ENCODE data around the gene VPS13D.

The VPS13D gene

DNA sequence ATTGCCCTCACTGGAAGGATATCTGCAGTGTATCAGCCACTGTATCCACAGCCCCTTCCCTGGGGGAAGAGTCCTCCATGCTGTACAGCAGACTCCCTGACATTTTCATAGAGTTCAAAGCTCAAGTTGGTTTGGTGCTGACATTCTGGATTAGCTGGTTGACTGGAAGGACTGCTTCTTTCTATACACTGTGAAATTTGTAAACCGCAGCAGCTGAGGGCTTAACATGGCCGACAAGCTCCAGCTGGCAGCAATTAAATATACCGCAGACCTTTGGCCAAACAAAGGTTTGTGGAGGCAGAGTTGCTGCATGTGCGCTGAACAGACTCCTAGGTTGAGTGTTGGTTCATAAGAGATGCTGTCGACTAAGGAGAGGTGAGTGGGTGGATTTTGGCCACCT lies 261.8 kb downstream of the VPS13D start:
- no peak for DNase-seq (ENCODE audit: low spot score)

DNA sequence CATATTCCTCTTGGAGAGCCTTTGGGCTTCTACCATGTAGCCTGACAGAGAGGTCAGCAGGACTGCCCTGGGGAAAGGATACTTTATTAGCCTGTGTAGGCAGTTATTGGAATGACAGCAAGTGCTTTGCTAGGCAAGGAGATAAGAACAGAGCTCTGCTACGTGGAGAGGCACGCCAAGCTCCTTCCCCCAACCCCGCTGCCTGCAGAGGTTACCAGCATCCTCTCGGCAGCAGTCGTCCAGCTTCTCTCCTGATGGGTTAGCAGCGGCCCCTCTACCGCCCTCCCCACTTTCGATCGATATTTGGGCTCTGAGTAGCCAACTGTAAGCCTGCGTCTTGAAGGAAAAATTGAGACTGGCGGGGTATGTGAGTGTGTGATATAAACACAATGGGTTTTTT lies 265.9 kb downstream of the VPS13D start:
- DNase-seq (ENCODE audit: low spot score) = no peak

DNA sequence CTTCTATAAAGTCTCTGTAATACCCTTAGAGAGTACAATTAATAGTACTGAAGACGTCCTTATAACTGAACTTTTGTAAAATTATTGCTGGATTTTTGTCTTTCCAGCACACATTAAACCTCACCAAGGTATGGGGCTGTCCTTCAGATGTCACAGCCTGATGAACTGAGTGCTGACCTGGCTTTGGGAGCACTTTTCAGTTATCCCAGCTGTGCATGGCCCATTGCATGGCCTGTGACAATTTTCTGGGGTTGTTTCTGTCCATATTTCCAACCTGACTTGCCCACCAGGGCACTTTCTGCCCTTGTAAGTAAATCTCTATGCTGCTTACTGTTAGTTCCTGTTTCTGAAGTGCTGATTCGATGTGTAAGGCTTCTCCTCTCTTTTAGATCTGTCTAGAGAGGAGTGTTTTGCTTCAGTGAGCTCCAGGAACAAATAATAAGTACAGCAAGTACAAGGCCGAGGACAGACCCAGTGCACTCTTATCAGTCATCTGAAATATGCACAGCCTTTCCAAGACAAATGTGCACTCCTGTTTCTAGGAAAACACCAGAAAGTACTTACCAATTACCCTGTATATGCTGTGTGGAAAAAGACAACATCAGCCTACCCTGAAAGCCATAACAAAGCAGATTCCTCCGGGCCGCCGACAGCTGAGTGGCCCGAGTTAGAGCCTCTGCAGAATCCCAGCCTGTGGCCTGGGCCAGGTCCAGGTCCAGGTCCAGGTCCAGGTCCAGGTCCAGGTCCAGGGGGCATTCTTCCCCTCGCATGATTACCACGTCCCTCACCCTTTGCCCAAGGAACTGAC lies 266.5 kb downstream of the VPS13D start:
- DNase-seq (ENCODE audit: low spot score) = no peak

DNA sequence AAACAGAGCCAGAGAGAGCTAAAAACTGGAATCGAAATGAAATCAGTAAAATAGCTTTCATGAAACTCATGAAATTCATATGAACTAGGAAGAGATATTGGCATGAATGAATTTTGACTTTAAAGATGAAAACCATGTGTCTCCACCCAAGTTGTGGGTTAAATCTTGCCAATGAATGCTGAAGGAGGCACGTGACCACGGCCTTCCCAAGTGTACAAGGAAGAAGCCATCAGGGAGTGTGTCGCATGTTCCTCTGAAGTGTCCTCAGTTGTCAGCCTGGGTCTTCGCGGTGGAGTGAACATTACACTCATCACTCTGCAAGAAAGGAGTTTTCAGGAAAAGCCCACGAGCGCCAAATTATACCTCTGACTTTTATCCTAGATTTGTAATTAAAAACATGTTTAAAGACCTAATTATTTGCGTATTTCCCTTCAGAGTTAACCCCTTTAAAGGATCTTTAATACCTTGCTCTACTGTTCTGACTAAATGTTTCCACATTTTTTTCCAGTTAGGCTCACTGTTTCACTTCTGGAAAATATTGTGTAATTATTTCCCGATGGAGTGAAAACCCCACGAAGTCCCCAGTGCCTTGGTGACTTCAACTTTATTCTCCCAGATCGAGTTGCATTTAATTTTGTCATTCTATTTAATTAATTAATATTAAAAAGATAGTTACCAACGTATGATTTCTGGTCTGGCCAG lies 269.9 kb downstream of the VPS13D start:
- DNase-seq (ENCODE audit: low spot score) = no peak

DNA sequence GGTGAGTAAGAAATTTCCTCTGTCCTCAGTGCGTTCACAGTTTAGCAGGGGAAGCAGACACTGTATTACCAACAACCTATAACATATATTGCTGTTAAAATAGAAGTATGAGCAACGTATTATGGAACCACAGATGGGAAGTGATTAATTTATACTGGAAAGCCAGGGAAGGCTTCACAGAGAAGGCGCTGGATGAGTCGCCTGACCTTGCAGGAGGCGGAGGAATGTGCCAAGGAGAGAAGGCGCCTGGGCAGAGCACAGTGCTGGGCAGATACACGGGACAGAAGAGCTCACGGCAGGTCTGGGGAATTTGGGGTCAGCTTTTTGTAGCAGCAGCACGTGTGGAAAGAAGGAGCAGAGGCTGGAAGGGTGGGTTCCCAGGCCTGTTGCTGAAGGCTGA lies 271.8 kb downstream of the VPS13D start:
- DNase-seq (ENCODE audit: low spot score) = no peak

DNA sequence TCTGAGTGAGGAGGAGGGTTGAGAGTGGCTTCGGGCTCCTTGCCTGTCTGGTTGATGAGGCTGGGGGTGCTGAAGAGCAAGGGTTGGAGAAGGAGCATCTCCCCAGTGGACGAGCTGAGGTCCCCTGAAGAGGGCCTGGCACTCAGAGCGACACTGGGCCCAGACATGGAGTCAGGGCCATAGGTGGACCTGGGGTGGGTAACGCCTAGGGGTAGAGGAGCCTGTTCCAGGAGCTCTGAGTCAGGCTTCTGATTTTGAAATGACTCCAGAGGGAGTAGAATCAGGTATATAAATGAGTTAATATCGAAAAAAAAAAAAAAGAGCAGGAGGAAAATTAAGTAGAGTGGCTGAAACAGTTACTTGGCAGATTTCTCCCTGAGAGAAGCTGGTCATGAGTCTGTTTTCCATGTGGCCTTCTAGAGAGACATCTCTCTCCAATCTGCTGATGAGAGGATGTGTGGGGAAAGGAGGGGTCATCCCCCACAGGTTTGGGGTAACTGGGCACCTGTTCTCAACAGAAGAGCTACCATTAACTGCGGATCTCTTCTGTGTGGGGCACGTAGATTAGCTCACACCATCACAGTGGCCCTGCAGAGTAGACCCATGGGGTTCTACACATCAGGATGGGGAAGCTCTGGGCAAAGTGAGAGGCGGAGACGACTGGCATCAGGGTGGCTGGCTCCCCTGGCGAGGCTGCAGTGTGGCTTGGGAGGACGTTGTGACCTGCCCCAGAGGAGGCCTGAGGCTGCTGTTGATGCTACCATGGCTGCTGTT lies 272.7 kb downstream of the VPS13D start:
- no peak for DNase-seq (ENCODE audit: low spot score)

DNA sequence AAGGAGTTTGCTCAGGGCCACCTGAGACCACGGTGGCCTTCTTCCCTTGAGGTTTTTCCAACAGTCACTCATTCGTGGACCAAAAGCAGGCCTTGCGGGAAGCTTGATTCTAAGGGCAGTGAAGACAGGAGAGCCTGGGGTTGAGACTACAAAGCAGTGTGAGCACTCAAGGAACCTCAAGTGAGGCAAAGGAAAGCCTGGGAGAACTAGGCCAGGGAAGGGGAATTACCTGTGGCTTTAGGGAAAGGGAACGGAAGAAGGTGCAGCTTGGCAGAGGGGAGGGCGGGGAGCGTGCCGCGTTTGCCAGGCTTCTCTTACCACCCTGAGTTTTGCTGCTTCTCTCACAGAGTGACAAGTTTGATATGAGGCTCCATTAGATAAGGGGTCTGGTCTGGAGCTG lies 273.9 kb downstream of the VPS13D start:
- no peak for DNase-seq (ENCODE audit: low spot score)

DNA sequence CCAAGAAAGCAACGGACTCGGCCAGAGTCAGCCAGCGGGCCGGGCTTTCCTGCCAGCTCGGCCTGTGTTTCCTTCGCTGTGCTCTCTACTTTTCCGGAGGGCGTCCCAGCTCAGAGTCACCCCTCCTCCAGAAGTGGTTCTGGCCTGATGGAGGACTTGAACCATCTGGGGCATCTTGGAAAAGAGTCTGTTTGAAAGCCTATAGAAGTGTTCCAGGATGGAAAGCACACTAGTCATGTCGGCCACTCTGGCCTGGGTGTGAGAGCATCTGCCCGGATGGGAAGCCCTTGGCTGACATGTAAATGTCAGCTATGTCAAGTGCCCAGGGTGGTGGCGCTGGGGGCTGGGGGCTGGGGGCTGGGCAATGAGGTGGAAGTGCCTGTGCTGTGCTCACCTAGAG lies 274.8 kb downstream of the VPS13D start:
- no peak for DNase-seq (ENCODE audit: low spot score)

DNA sequence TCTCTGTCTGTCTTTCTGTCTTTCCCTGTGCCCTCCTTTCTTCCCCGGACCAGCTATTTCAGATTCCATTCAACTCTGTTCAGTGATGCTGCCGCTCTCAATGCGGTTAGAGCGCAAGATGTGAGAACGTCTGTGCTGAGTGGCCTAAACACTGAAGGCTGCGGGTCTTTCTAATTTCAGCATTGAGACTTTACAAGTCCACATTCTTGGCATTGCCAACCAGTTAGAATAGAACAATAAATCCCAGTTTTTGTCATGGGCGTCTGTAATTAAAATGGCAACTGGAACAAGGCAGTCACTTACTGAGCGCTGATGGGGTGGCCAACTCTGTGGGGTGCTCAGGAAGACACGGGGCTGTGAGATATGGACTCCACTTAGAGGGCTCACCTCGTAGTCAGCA lies 275.4 kb downstream of the VPS13D start:
- no peak for DNase-seq (ENCODE audit: low spot score)

DNA sequence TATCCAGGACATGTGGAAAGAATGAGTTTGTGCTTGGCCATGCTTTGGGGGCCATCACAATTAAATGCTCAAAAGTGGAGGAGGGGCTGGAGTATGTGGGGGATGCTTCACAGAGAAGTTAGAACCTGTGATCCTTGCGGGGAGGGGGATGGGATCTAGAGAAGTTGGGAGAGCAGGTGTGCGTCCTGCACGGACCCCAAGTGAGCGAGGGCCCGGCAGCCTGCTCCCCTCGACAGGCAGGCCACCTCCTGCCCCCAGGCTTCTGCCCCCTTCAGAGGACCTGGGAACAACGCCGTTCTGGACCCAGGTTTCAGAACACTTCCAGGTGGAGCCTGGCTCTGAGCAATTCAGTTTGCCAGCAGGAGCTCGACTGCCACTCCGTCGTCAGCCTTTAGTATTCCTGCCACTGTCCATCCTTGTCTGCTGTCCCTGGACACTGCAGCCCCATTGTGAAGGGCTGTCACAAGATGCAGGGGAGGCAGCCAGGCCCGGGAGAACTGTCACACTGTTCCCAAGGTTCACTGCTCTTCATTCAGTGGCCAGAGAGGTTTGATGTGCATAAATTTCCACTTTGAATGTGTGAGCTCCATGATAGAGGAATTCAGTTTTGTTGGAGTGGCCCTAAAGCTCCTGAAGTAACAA lies 275.9 kb downstream of the VPS13D start:
- DNase-seq (ENCODE audit: low spot score) = no peak

DNA sequence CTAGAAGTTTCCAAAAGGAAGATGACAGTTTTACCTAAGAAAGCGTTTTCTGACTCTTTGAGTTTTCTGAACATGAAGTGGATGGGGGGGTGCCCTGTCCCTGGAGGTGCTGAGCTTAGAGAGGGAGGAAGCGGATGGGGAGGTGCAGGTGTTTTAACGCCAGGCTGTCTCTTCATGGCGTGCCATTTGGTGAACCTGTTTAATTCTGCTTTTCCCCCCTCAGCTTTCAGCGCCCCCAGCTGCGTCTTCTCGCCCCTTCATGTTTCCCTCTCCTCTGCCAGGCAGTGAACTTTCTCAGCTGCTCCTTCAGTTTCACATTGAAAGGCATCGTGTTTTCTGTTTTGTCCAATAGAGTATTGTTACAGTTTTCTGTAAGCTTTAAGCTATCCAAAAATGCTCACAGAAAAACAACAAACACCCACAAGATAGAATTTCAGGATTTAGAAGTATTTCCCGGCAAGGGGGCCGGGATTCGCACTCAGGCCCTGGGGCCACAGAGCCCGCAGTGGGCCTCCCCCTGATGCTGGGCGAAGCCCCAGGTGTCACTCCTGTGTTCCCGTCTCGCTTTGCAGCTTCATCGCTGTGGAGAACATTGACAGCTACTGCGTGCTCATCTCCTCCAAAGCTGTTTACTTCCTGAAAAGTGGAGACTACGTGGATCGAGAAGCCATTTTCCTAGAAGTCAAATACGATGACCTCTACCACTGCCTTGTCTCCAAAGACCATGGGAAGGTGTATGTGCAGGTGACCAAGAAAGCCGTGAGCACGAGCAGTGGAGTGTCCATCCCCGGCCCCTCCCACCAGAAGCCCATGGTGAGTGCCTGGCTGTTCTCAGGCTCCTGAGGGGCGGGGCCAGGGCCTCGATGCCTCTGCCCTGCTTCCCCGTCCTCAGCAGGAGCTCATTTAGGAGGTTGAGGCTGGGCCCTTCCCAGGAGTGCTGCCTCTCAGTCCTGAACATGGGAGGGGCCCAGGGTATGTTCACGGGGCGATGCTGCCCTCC lies 276.8 kb downstream of the VPS13D start:
- DNase-seq (ENCODE audit: low spot score) = no peak

DNA sequence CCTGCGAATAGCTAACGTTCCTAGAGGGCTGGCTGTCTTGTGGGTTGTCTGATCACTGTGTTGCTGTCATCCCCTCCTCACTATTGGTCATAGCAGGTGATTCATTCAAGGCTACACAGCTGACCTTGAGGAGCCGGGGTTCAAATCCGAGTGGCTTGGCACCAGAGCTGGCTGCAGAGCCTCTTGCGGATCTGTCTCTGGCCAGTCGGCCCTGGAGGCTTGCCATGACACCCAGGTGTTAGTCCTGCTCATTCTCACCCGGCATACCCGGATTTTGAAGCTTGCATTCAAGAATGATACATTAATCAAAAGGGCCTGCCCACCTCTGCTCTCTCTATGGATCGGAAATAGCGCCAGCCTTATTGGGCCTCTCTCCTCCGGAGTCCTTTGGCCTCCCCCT lies 277.8 kb downstream of the VPS13D start:
- no peak for DNase-seq (ENCODE audit: low spot score)

DNA sequence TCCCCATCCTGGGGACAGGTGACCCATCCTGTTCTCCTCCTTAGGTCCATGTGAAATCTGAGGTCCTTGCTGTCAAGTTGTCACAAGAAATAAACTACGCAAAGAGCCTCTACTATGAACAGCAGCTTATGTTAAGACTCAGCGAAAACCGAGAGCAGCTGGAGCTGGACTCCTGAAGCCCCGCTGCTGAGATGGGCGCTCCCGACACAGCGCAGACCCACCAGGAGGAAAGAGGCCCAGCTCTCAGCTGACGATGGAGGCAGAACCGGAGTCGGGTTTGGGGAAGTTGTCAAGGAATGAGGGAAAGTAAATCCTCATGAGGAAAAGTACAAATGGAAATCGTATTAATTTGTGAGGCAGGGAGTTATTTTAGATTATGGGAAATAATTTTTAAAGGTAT lies 279.0 kb downstream of the VPS13D start:
- no peak for DNase-seq (ENCODE audit: low spot score)

DNA sequence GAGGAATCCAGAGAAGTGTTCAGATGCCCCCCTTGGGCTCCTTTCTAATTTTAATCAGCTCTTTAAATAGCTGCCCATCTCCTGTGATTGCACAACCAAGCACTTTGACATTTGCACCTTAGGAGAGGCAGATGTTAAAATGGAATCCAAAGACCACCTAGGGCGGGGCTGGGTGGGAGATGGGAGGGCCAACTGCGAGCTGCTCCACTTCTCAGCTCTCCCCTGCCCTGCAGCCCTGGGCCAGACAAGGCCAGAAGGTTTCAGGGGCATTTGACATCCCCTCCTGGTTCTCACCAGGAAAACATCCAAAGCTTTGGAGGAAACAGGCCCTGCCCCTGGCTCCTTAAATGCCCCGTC lies 281.3 kb downstream of the VPS13D start:
- no peak for DNase-seq (ENCODE audit: low spot score)

DNA sequence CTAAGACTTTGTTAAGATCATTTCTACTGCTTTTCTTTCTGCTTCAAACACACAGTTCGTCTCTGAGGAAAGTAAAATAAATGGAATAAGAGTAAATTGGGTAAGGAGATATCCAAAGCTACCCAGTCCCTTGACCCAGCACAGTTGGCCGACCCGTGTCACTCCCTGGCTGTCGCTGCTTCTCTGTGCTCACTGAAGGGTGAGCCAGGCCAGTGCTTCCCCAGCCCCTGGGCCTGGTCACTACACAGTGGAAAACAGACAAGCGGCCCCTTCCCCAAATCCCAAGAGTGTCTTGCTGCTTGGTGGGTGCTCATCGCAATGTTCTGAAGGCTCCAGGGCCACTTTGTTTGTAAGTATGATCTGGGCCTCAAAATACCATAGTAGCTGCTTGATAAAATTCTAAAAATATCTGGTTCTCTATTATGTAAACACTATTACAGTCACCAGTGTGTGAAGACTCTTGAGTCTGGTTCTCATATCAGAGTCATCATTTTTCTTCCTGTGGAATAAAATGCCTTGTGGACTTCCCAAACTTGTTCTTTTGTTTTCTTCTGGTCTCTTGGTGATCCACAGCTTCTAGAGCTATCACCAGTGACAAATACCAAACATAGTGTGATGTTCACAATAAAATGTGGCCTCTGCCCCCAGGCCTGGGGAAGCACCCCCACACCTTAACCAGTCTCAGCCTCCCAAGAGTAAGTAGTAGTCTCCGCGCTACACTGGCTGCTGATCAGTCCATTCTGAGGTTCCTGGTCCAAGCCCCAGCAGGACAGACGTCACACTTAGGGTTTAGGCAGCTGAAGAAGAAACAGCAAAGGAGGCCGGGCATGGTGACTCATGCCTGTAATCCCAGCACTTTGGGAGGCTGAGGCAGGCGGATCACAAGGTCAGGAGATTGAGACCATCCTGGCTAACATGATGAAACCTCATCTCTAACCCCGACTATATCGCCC lies 282.0 kb downstream of the VPS13D start:
- no peak for DNase-seq (ENCODE audit: low spot score)

DNA sequence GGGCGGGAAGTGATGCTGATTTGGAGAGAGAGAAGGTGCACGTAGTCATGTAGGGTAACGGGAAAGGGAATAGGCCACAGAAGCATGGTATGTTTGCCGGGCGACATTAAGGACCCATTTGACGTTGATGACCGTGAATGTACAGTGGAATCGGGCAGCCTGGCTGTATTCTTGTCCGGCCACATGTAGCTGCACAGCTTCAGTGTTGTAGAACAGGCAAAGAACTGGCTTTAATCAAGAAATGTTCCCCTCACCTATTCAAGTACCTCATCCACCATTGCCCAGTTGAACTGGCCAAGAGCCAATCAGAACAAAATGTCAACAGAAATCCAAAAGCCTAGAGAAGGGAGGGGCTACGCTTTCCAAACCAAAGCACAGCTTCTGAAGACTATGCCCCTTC lies 283.4 kb downstream of the VPS13D start:
- no peak for DNase-seq (ENCODE audit: low spot score)

DNA sequence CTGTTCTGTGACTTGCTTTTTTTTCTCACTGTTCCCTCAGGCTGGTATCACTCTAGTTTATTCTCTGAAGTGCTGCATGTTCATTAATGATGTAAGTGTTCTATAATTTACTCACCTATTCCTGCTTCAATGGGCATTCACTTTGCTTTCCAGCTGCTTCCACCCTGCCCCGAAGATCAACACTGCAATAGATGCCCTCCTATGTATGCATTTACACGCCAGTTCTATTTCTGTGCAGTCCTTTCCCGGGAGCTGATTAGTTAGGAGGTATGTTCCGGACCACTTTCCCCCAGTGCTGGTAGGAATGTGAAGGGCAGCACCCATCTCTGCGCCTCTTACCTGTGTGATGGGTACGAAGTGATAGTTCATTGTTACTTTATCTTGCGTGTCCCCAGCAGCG lies 284.8 kb downstream of the VPS13D start:
- no peak for DNase-seq (ENCODE audit: low spot score)

DNA sequence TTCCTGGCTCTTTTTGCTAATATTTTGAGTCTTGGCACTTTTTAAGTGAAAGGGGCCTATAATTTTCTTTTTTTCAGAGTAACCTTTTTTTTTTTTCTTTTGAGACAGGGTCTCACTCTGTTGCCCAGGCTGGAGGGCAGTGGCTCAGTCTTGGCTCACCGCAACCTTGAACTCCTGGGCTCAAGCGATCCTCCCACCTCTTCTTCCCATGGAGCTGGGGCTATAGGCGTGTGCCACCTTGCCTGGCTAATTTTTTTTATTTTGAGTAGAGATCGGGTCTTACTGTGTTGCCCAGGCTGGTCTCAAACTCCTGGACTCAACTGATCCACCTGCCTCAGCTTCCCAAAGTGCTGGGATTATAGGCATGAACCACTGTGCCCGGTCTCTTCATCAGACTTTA lies 285.4 kb downstream of the VPS13D start:
- no peak for DNase-seq (ENCODE audit: low spot score)

DNA sequence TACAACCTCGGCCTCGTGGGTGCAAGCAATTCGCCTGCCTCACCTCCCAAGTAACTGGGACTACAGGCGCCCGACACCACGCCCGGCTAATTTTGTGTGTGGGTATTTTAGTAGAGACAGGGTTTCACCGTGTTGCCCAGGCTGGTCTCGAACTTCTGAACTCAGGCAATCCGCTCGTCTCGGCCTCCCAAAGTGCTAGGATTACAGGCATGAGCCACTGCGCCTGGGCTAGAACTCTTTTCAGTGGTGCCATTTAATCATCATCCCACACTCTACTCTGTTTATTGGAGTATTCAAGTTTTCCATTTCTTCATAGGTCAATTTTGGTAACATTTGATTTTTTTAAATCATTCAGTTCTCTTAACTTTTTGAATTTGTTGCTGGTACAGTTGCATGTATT lies 286.9 kb downstream of the VPS13D start:
- DNase-seq (ENCODE audit: low spot score) = no peak
